ENCODE results near the gene AFF4.

DNA sequence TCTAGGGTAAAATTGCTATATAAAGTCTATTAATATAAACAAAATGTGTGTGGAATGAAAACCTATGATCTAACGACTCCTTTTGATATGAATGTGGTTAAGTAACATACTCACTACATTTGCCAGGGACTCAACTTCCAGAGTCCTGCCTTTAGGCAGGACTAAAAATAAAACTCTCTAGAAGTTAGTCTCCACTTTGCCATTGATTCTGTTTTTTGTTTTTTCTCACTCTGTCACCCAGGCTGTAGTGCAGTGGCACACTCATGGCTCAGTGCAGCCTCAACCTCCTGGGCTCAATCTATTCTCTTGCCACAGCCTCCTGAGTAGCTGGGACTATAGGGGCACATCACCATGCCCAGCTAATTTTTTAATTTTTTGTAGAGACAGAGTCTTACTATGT is 32.9 kb upstream of the AFF4 start:
- TF ChIP-seq CTCF (IDR thresholded peaks at IDR 0.05; ENCODE audit: poor library complexity, severe bottlenecking) (no peak), EP300 (conservative IDR thresholded peaks at IDR 0.05; ENCODE audit: poor library complexity, severe bottlenecking) (no peak), TAF1 (IDR thresholded peaks at IDR 0.05; ENCODE audit: low read depth) (no peak), RAD21 (conservative IDR thresholded peaks at IDR 0.05) (no peak), POLR2AphosphoS5 (IDR thresholded peaks at IDR 0.05) (no peak), EZH2 (IDR thresholded peaks at IDR 0.05; ENCODE audit: borderline replicate concordance, insufficient read depth, low read length, poor library complexity, severe bottlenecking) (no peak), REST (IDR thresholded peaks at IDR 0.05; ENCODE audit: borderline replicate concordance) (no peak)

All from neural cell (in vitro differentiated cells).